GM12801 (cell line): ENCODE measurements around the gene FHOD3.

Source experiments
- CTCF ChIP-seq: IDR thresholded peaks from one replicate; pipeline ENCODE4 v1.5.1; 2011; ENCODE audit warnings: control low read depth; ENCODE audit not compliant: insufficient read length; ENCODE audit errors: extremely low read depth

Gene FHOD3

GRCh38 chr18:36700955-36701354, 403.4 kb downstream of the FHOD3 start:
- TF ChIP-seq CTCF, result no peak

- no peak for TF ChIP-seq CTCF
These were observed 405.0 kb downstream of the FHOD3 start for GRCh38 chr18:36702401-36703013.

GRCh38 chr18:36704156-36704555, 406.6 kb downstream of the FHOD3 start:
- no peak for TF ChIP-seq CTCF

GRCh38 chr18:36706134-36706881, 408.8 kb downstream of the FHOD3 start:
- no peak for TF ChIP-seq CTCF

- TF ChIP-seq CTCF, result no peak
These were observed 410.9 kb downstream of the FHOD3 start for GRCh38 chr18:36708366-36708765.

GRCh38 chr18:36709315-36709714, 411.8 kb downstream of the FHOD3 start:
- no peak for TF ChIP-seq CTCF

- no peak for TF ChIP-seq CTCF
These were observed 413.7 kb downstream of the FHOD3 start for GRCh38 chr18:36711014-36711725.
